ENCODE results near the gene MRC2.
A peak's percentile ranks its signal among the peaks of the same experiment; 100 is the strongest.

The MRC2 gene

DNA sequence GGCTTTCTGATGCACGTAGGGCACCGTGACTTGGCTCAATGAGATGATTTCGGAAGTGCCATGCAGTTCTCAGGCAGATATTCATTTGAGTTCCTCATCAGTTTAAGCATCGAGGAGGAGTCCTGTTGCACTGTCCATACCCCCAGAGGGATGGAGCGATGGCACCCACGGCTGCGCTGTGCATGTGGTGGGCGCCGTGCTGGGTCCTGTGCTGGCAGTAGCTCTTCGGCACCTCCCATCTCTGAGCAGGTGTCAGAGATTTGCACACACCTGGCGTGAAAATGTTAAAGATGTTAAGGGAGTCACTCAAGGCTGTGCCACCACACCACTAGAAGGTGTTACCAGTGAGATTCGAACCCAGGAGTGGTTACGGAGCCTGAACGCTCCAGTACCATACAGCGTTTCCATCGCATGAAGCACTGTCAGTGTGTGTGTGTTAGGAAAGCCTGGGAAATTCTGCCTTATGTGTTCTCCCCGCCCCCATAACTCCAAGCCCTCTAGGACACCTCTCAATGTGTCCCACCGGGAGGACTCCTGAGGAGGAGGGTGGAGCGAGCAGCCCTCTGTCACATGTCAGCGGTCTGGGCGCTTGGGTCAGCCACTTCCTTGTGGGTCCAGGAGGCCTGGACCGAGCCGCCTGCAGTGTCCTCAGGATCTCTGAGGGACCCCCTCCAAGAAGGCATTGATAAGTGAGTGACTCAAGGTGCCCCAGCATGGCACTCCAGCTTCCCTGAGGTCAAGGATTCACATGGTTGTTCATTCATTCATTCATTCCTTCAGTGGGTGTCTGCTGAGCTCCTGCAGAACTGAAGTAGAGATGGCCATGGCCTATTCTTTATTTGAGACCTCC, 3.8 kb downstream of the MRC2 start:
- DNase-seq (ENCODE audit: low read depth in 1 of 2, low spot score in 1 of 2) = no peak

DNA sequence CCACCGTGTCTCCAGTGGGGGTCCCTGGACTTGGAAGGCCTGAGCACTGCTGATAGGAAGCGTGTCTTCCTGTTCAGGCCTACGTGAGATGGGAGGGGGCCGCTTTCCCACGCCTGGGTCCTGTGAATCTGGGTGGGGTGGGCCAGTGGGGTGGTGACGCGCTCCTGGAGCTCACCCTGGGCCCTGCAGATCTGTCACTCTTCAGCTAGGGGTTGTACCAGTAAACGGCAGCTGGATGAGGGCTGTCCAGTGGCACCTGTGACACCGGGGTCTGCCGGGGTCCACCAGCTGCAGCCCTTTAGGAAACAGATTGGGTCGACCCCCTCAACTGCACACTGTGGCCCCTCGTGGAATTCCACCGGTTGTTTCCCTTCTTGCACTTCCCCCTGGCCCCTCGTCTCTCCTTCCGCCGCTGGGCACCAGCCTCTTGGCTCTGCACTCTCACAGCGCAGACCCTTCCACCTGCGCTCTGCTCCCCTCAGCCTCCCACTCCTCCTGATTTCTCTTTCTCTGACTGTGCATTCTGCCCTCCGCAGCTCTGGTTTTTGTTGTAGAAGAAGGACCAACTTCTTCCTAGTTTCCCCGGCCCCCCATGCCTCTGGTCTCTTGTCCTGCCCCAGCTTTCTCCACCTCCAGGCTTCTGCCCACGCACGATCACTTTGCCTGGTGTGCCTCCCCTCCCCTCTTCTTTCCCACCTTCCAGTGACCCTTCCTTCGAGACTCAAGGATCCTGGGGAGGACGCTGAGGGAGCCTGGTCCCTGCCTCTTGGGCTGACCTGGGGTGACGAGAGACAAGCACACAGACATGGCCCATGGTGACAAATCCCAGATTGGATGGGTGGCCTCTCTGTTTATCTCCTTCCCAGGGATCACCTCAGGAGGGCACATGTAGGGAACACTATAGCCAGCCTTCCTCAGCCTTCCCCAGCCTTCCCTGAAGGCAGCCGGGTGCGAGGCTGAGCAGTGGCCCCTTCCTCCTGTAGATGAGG, 4.8 kb downstream of the MRC2 start:
- no peak for DNase-seq (ENCODE audit: low read depth in 1 of 2, low spot score in 1 of 2)

DNA sequence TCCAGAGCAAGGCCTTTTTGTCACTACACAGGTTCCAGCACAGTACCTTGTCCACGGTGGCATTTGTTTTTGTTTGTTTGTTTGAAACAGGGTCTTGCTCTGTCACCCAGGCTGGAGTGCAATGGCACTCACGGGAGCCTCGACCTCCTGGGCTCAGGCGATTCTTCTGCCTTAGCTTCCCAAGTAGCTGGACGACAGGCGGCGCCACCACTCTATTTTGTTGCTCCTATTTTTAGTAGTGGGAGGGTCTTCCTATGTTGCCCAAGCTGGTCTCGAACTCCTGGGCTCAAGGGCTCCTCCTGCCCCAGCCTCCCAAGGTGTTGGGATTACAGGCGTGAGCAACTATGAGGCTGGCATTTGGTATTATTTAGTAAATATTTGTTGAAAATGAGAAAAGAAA, 10.3 kb downstream of the MRC2 start:
- no peak for DNase-seq (ENCODE audit: low read depth in 1 of 2, low spot score in 1 of 2)

DNA sequence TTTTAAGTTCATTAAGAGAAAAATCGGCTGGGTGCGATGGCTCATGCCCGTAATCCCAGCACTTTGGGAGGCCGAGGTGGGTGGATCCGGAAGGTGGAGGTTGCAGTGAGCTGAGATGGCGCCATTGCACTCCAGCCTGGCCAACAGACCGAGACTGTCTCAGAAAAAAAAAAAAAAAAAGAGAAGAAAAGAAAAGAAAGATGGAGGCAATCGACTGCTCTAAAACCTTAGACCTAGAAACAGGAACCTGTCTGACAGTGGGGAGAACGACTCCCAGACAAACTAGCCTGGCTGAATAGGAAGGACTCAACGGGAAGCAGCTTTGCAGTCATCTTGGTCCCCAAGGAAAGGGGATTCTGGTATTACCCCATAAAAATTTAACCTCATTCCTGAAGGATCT, 13.7 kb downstream of the MRC2 start:
- DNase-seq (ENCODE audit: low read depth in 1 of 2, low spot score in 1 of 2) = no peak

DNA sequence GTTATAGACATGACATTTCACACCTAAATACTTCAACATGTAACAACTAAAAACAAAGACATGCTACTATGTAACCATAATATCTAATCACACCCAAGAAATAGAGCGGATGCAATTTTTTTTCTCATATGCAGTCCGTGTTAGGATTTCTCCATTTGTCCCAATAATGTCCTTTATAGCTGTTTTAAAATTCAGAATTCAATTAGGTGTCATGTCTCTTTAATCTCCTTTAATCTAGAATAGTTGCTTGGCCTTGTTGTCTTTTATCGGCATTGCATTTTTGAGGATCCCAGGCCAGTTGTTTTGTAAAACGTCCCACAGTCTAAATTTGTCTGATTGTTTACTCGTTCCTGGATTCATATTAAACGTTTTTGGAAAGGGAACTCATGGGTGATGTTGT, 14.5 kb downstream of the MRC2 start:
- no peak for DNase-seq (ENCODE audit: low read depth in 1 of 2, low spot score in 1 of 2)

DNA sequence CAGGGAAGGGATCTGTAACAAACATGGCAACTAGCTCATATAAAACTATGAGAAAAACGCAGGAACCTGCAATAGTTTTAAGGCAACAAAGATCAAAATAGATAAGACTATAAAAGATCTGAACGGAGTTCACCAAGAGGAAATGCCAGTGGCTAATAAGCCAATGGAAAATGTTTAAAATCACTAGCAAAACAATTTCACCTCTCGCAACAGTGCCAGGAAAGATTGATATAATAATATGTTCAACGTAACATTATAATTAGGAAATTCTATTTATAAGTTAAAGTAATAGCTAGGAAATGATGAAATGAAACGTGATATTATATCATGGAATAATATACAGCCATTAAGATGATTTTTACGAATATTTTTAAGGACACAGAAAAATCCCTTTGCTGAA, 16.0 kb downstream of the MRC2 start:
- no peak for DNase-seq (ENCODE audit: low read depth in 1 of 2, low spot score in 1 of 2)

DNA sequence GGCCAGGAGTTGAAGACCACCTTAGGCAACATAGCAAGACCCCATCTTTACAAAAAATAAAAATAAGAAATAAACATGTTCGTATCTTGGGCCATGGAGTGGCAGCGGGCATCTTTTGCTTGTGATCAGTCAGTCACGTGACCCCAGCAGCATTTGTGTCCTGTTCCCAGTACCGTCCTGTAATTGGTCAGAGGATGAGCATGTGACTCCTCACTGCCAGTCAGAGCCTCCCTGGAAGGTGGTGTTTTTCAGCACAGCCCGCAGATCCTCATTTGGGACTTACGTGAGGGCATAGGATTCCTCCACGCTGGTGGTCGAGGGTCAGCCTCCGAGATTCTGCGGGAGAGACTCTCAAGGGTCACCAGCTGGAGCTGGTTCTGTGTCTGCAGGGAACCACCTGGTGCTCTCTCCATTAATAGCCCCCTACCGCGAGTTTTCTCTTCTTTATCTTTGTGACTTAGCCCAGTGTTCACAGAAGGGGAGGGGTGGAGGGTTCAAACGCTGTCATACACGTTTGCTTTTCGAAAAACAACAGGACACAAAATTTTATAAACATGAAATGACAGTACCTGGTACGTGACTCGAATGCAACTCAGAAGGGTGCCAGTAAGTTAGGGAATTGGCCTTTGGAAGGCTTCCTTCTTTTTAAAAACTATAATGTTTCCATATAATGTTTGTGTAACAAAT, 17.2 kb downstream of the MRC2 start:
- DNase-seq (ENCODE audit: low read depth in 1 of 2, low spot score in 1 of 2) = no peak

DNA sequence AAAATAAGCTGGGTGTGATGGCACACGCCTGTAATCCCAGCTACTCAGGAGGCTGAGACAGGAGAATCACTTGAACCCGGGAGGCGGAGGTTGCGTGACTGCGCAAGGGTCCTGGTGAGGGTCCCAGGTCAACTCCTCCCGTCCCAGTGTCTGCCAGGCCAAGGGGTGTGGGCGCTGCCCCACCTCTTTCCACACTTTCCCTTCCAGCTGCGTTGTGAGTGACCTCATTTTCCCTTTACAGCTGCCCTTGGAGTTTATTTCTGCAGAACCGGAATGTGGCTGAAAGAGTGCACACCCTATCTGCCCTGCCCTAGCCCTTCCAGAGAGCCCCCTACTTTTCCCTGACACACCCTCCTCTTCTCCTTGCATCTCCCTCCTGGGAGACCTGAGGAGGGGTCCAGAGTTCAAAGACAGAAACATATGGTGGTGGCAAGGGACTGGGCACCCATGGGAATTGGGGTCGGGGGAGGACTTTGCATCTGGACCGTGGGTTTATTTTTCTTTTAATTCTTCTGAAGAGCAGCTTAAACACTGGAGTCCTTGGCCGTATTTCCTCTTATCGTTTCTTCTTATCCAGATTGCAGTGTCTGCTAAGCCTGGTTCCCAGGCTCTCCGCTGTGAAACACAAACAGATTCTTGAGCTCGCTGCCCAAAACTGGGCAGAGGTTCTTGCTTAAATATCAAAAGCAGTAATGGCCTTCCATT, 20.9 kb downstream of the MRC2 start:
- no peak for DNase-seq (ENCODE audit: low read depth in 1 of 2, low spot score in 1 of 2)

DNA sequence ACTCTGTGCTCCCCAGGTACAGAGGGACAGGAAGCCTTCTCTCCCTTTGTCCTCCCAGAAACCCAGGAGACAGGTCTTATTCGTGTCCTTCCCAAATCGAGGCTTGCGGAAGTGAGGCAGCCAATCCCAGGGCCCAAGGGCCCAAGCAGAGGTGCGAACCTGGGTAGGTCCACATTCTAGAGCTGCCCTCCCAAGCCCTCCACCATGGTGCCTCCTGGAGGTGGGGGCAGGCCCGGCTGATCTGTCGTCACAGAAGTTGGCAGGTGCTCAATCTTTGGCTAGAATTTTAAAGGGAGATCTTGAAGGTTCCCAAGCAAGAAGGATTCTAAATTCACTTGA, 21.5 kb downstream of the MRC2 start:
- DNase-seq (ENCODE audit: low read depth in 1 of 2, low spot score in 1 of 2) = no peak

DNA sequence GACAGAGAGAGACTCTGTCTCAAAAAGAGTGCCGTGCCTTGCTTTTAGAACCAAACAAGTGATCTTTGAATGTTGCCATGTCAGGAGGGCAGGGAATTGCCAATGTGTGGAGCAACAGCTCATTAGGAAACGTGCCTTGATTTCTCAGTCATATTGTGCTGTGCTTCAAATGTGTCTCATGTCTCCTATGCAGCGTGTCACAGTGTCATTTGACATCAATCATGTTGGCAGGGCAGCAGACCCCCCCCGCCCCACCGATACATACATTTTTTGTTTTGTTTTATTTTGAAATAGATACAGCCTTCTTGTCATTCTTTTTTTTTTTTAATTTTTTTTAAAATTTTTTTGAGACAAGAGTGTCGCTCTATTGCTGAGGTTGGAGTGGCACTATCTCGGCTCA, 22.1 kb downstream of the MRC2 start:
- no peak for DNase-seq (ENCODE audit: low read depth in 1 of 2, low spot score in 1 of 2)

DNA sequence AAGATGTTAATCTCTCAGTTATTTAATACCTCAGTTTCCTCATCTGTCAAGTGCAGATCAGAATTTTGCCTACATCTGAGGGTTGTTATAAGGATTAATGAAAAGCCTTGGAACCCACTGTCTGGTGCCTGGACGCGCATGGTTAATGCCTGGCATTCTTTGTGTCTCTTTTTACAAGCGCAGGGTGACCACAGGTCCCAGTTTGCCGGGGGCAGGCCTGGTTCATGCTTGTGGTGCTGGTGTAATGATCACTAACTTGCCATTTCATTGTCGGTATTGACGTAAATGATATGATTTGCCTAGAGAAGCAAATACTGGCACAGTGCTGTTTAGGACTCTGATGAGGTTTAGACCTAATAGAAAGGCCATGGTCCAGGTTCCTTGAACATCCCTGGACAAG, 23.1 kb downstream of the MRC2 start:
- DNase-seq (ENCODE audit: low read depth in 1 of 2, low spot score in 1 of 2) = no peak

DNA sequence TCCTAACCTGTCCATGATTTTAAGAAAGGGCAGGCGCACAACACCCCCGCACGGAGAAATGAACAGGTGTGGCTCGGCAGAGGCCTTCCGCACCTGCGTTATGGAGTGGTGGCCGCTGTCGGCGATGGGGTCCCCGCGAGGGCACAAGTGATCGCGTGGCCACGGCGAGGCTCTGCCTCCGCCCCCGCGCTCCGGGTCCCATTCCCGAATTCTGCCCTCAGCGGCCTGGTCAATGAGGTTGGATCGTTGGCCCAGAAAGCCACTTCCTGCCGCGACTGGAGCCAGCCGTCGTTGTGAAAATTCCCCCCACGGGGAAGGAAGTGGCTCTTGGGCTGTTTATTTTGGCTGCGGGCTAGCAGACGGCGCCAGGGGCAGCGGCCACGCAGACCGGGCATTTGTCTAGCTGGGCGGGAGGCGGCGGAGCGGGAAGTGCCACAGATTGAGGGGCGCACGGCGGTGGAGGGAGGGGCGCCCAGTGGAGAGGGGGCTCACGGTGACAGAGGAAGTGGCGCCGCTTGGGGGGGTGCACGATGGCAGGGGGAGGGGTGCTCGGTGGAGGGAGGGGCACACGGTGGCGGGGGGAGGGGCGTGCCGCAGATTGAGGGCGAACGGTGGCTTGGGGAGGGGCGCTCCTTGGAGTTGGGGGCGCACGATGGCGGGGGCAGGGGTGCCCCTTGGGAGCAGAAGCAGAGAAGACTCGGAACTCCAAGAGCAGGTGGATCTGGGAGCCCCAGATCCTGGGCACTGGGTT, 25.0 kb downstream of the MRC2 start:
- DNase-seq (ENCODE audit: low read depth in 1 of 2, low spot score in 1 of 2) = no peak

DNA sequence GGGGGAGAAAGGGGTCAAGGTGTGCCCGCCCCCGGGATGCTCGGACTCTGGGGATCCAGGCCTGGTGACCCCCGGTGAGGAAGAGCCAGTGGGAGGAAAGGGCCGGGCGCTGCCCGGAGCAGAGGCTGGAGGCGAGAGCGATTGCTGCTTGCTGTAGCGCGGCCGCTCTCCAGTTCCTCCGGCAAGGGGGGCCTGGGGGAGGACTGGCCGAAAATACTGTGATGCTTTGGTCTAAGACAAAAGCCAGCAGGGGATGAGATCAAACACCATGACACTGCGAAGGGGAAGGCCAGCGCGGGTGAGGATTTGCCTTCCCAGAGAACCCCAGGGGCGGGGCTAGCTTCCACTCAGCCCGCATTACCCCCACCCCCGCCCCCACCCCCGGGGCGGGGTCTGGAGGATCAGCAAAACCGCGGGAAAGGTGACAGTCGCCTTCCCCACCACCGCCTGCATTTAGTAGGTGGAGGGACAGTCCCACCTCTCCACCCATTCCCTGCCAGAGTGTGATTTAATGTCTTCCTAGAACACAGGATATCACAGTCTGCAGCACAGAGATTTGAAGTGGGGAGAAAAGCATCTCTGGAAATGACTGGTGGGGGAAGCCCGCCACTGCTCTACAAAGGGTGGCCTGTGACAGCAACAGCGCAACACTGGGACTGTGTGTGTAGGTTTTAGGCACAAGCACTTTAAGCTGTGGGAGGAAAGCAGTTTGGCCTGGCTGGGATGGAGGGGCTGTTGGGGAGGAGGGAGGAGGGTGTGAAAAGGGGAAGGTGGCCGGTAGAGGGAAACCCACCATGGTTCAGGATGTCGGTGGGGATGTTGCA, 25.7 kb downstream of the MRC2 start:
- DNase-seq (ENCODE audit: low read depth in 1 of 2, low spot score in 1 of 2) = peak in 1 of 2 donors; percentile 67

DNA sequence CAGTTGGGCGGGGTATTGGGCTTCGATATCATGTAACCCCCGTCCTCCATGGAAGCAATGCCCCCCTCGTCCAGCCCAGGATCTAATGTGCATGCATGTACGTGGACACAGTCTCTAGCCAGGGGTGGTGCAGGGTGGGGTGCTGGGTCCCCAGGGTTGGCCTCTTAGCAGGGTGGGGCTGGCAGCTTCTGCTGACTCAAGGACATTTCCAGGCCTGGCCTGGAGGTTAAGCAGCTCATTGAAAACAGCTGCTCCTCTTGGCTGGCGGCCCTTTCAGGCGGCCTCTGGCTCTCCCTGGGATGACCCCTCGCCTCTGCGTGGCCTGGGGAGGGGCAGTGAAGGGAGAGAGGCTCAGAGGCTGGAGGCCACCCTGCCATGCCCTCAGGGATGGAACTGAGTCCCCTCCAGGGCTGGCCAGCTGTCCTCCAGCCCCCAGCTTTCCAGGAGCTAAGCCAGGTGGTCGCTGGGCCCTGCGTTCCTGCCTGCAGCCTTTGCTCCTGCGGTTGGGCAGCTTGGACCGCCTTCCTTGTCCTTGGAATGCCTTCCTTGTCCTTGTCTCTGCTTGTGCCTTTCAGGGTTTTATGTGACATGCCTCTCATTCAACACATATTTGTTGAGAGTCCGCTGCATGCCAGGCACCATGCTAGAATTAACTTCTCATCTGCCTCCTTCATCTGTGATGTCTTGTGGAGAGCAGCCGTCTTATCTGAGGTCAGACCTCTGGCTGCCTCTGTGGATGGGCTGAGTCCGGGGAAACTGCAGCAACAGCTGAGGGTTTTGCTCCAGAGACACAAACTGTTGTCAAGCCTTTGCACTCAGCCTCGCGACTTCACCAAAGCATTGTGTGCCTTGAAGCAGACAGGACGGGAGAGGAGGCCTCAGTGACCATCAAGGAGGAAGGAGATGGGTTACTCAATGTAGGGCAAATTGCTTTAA, 26.6 kb downstream of the MRC2 start:
- DNase-seq (ENCODE audit: low read depth in 1 of 2, low spot score in 1 of 2) = no peak

DNA sequence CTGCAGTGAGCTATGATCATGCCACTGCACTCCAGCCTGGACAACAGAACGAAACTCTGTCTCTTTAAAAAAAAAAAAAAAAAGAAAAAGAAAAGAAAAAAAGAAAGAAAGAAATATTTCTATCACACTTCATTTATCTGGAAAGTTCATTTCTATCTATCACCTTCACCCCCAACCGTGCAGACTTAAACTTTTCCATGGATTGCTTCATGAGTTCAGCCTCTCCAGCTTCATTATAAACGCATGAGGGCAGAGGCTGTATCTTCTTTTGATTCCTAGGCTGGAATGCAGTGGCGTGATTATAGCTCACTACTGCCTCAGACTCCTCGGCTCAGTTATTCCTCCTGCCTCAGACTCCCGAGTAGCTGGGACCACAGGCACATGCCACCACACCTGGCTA, 28.2 kb downstream of the MRC2 start:
- no peak for DNase-seq (ENCODE audit: low read depth in 1 of 2, low spot score in 1 of 2)

DNA sequence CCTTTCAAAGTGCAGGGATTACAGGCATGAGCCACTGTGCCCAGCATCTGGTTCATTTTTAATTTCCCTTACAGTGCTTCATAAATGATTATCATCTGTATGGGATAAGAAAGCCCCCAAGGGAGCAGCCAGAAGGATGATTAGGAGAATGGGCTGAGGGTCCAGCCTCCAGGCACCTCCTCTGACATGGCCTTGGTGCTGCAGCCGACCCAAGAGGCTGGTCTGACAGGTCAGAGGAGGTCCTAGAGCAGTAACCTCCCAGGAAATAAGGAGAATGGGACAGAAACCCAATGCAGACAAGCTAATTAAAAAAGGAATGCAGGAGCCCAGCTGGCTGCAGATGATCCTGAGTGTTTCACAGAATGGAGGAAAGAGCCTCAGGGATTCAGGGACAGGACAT, 29.0 kb downstream of the MRC2 start:
- no peak for DNase-seq (ENCODE audit: low read depth in 1 of 2, low spot score in 1 of 2)

DNA sequence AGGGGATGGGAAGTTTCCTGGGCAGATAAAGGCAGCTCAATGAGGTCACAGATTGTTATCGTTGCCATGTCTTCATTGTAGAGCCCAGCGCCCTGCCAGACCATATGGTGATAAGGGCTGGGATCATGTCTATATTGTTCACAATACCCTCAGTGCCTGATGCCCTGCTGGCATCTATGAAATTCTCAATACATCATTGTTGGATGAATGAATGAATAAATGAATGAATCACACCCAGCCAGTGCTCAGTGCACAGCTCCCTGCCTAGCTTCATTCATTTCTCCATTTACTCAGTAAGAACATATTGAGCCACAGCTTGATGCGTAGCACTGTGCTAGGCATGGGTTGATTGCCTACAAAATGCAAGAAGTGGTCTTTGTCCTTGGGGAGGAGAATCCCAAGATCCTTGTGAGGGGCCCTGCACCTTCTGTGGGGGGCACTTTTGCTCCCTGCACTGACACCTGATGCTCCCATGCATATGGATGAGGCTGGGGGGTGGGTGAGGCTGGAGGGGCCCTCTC, 29.7 kb downstream of the MRC2 start:
- no peak for DNase-seq (ENCODE audit: low read depth in 1 of 2, low spot score in 1 of 2)

DNA sequence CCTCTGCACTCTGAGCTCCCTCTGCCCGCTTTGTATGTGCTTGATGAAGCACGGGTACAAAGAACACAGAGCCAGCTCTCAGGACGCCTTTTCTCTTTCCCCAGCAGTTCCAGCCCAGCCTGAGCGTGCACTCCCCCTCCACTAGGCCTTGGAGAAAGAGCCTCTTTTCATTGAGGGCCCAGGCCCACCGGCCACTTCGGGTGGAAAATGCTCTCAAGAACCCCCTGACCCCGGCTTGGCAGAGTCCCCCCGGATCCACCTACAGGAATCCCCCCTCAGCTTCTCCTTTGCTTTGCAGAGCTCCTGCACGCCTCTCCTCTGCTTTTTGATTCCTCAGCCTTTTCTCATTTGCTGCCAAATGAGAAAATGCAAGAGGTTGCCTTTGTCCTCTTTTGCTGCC, 30.2 kb downstream of the MRC2 start:
- no peak for DNase-seq (ENCODE audit: low read depth in 1 of 2, low spot score in 1 of 2)

All from activated T-helper 1 cell treated with anti-CD3 and anti-CD28 coated beads, Interleukin-2, amount 50 U/mL, for 16 hours (primary cell).